NCI-H146 treated with DMSO at 0.1 percent for 48 hours (cell line): ENCODE results near the gene STAC2.
"Not testable (repeated sequence)": the region's sequence is repeated elsewhere in the genome, so short reads cannot be mapped to it uniquely, and the experiment has no call there.

ENCODE experiments used
- DNase-seq: peaks from one replicate; lab custom pipeline; 2025; ENCODE audit not compliant: unreplicated experiment; lab: John Stamatoyannopoulos, UW

STAC2 gene

GRCh38 chr17:39191750-39192510 lies 33.8 kb downstream of the STAC2 start:
- DNase-seq, result no peak

DNA sequence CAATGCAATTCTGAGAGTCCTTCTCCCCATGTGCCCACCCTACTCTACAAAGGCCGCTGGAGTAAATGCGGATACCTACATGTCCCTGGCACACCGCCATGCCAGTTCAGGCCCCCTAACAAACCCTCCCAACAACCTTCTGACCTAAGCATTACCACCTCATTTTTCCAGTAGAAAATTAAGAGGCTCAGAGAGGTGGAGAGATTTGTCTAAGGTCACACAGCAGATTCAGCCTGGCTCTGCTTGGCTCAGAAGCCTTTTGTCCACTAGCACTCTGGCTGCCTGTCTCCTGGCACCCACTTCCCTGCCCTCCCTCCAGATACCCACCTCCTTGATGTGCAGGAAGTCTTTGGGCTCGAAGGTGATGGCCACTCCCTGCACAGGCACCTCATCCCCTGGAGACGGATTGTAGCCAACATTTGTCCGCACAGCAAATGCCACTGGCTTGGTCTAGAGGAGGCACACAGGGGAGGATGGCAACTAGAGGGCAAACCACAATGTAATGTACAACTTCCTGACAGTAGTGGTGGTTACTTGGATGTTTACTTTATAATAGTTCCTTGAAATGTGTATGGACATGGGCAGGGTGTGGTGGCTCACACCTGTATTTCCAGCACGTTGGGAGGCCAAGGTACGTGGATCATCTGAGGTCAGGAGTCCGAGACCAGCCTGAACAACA lies 38.5 kb downstream of the STAC2 start:
- DNase-seq, result no peak

GRCh38 chr17:39186481-39187002 lies 39.2 kb downstream of the STAC2 start:
- no peak for DNase-seq

- no peak for DNase-seq
Observed at GRCh38 chr17:39183720-39184119, 42.0 kb downstream of the STAC2 start.

DNA sequence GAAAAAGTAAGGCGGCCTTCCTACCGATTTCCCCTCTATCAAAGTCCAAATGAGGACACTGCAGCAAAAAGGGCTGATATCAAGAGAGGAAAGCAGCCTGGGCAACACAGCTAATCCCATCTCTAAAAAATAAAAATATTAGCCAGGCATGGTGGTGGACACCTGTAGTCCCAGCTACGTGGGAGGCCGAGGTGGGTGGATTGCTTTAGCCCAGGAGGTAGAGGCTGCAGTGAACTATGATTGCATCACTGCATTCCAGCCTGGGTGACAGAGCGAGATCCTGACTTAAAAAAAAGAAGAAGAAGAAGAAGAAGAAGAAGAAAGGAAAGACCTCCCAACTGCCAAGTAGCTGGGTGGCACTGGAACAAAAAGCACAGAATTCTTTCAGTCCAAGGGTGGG lies 42.7 kb downstream of the STAC2 start:
- no peak for DNase-seq

- no peak for DNase-seq
Observed at GRCh38 chr17:39181303-39181702, 44.4 kb downstream of the STAC2 start.

DNA sequence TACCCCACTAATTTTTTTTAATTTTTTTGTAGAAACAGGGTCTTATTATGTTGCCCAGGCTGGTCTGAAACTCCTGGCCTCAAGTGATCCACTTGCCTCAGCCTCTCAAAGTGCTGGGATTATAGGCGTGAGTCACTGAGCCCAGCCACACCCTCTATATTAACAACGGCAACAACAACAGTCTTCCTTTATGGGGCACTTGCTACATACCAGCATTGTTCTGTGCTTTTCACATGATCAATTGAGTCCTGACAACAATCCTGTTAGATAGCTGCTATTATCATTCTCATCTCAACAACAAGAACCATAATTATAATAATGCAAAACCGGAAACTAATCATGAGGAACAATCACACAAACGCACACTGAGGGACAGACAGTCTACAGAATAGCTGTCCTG lies 47.2 kb downstream of the STAC2 start:
- DNase-seq, result no peak

- DNase-seq, result no peak
Observed at GRCh38 chr17:39177256-39177655, 48.5 kb downstream of the STAC2 start.

DNA sequence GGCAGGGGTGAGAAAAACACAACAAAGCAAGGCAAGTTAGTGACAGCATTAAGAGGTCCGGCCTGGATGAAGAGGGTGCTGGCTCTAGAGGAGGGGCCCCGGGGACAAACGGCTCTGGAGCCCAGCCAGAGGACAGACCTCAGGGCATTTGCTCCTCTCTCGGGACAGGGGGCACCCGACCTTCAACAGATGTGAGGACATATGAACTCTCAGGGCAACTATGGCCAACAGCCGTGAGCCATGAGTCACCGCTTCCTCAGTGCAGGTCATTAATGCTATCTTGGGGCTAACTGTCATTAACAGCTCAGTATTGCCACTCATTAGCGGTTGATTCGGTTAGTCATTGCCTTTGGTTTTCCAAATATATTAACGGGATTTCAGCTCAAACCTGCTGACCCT lies 50.1 kb downstream of the STAC2 start:
- DNase-seq, result no peak

DNA sequence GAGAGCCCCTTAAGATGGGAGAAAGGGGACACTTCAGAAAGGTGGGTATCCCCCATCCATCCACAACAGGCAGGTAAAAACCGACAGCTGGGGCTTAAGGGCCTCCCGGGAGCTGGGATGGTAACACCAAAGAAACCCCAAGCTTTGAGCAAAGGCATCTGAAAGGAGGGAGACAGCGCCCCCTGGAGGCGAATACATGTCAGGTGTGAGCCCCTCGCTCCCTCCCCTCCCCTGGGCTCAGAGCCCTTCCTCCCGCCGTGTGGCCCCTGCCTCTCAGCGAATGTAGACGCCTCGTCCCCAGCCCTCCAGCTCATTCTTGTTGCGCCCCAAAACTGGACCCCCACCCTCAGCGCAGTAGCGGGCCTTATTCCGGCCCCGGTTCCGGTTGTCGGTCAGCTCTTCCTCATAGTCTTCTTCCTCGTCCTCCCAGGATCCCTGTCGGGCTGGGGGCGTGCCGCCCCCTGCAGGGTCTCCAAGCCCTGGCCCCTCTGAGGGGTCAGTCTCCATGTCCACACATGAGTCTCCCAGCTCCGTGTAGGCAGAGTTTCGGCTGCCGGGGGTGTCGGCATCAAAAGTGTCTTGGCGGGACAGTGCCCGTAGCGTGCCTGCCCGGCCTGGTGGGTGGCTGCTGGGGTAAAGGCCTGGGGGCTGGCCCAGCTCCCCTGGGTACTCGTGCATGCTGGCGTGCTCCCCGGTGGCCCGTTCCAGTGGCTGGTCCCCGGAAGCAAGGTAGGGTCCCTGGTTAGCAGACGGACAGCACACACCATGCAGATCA lies 50.6 kb downstream of the STAC2 start:
- DNase-seq, result peak; percentile 32

DNA sequence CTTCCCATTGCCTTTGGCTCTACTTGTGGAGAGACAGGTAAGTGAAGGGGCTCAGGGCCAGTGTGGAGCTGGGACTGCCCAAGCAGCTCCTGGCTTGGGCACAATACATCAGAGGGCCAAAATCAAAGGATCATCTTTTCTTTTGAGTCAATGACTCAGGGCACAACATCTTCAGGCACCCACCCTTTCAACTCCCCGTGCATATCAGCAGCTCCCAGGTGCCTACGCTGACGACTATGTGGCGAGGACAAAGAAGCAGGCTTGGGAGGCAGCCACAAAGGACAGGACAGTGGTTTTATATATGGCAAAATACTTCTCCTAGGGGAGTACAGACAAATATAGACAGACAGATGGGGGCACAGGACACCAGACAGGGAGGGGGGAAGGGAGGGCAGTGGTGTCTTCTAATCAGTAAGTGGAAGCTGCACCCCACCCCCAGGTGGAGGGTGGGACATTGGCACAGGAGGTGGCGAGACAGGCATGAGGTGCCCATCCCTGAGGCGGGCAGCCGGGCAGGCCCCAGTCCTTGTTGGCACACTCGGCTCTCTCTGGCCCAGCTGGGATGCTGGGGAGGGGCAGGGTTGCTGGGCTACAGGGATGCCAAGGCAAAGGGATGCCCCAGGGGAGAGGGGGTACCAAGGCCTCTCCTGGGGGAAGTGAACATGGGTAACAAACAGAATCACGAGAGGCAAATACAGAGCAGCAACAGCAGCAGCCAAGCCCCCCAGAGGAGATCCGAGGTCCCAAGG lies 52.0 kb downstream of the STAC2 start:
- DNase-seq, result no peak

GRCh38 chr17:39173080-39173479 lies 52.7 kb downstream of the STAC2 start:
- no peak for DNase-seq

DNA sequence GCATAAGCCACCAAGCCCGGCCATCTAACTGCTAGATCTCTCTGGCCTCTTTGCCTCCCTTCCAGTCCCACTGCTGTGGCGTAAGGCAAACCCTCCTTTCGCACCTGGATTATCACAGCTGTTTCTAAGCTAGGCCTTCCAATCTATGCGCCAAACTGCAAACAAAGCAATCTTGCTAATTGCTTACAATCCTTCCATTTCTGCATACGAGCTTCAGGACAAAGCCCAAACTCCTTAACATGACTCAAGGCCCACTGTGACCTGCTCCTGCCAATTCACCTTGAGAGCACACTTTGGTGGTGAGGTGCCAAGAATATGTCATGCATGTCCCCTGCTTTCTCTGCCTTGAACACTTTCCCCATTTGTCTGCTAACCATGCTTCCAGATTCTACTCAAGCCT lies 53.8 kb downstream of the STAC2 start:
- DNase-seq, result no peak

DNA sequence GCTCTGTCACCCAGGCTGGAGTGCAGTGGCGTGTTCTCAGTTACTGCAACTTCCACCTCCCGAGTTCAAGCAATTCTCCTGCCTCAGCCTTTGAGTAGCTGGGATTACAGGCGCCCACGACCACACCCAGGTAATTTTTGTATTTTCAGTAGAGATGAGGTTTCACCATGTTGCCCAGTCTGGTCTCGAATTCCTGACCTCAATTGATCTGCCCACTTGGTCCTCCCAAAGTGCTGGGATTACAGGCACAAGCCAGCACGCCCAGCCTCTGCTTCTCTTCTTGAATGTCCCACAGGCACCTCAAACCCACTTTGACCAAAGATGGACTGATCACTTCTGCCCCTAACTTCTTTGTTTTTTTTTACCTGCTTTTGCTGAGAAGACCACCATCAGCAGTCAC lies 55.2 kb downstream of the STAC2 start:
- no peak for DNase-seq

GRCh38 chr17:39170109-39170508 lies 55.6 kb downstream of the STAC2 start:
- DNase-seq, result no peak

GRCh38 chr17:39169518-39169917 lies 56.2 kb downstream of the STAC2 start:
- DNase-seq, result no peak

DNA sequence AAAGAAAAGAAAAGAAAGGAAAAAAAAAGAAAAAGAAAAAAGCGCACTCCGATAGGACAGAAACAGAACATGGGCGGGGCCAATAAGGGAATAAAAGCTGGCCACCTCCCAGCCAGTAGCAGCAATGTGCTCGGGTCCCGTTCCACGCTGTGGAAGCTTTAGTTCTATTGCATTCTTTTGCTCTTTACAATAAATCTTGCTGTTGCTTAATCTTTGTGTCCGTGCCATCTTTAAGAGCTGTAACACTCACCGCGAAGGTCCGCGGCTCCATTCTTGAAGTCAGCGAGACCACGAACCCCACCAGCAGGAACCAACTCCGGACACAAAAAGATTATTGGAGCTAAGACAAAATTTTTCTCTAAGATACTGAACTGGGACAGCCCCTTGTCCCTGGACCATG lies 56.6 kb downstream of the STAC2 start:
- DNase-seq, result no peak

- not testable (repeated sequence) for DNase-seq
Observed at GRCh38 chr17:39168503-39168902, 57.2 kb downstream of the STAC2 start.

GRCh38 chr17:39167476-39167875 lies 58.3 kb downstream of the STAC2 start:
- no peak for DNase-seq

DNA sequence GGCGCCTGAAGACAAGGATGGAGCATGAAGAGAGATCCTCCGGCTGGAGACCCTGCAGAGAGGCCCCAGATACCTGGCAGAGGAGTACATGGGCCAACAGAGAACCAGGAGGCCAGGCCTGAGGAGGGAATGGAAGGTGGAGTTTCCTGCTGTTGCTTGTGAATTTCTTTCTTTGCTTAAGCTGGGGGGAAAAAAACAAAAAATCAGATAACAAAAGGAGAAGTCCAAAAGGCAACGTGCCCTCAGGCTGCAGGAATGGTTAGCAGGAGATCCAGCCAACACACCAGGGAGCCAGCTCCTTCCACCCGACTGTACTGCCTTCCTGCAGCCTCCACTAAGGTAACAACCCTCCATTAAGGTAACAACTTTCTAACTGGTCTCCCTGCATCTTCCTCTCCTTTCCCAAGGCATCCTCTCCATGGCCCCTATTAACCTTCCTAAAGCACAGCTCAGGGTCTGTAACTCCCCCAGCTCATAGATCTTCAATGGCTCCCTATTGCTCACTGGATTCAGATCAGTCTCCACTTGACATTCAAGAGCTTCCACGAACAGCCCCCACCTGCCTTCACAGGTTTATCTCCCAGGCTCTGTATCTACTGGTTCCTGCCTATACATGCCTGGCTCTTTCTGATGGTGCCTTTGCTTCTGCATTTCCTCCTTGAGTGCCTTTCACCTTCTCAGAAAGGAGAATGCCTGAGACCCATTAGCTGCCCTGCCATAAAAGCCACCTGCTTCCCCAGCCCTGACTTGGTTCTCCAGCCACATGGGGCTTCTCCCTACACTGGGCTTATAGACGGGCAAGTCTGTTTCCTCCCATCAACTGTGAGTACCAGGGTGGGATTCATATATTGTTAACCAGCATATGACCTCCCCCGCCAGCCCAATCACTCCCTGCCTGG lies 59.1 kb downstream of the STAC2 start:
- DNase-seq, result no peak
